T-cell (primary cell): ENCODE results near the gene GRM1. TPM values are rescaled to one million over a fixed set of nuclear protein-coding genes. Genes with fewer than 3 reads are reported as not detected.

Experiments used
- ATAC-seq, 4 experiments: fragments of 200-7000 bp in 3 of 4; fragments of 150-1000 bp in 1 of 4; cut with Tn5 transposase; replicated peaks in 1 of 4; 1 replicate in 3 of 4; 2 replicates in 1 of 4; pipeline ENCODE4 v1.10.0; 2021; ENCODE audit warnings: moderate library complexity in 3 of 4, mild to moderate bottlenecking in 2 of 4, moderate number of reproducible peaks in 1 of 4
- CTCF ChIA-PET, 2 donors: fragments of 300-600 bp; sonication (Branson Sonifier 250); formaldehyde crosslinking; loops; one replicate each; lab custom pipeline; 2022; ENCODE audit warnings: antibody characterized with exemption in 2 of 2; lab: Charles Lee
- POLR2A ChIA-PET, 2 donors: fragments of 300-600 bp; sonication (Branson Sonifier 250); formaldehyde crosslinking; loops; one replicate each; lab custom pipeline; 2022; ENCODE audit warnings: antibody characterized with exemption in 2 of 2; lab: Charles Lee
- DNase-seq, 35 experiments: peaks; one replicate each; pipeline versions ENCODE4 v3.0.0 to v3.0.0-alpha.2; 2013 to 2023
- H3K27ac ChIP-seq: one replicate; pipeline ENCODE4 v1.5.1; 2013; ENCODE audit warnings: low read length
- H3K27me3 ChIP-seq, 2 experiments: replicated peaks in 1 of 2; 1 replicate in 1 of 2; 2 replicates in 1 of 2; pipeline versions ENCODE4 v1.6.1 to v1.7.0; 2013; ENCODE audit warnings: low read length in 1 of 2, mixed read lengths in 1 of 2; ENCODE audit not compliant: control insufficient read depth in 2 of 2, insufficient read depth in 2 of 2; ENCODE audit errors: extremely low read depth in 1 of 2
- H3K36me3 ChIP-seq, 2 donors: 1 replicate in 1 of 2; 2 replicates in 1 of 2; pipeline versions ENCODE4 v1.6.1 to v1.7.0; 2013; ENCODE audit warnings: low read length in 1 of 2; ENCODE audit not compliant: control insufficient read depth in 2 of 2, insufficient read depth in 1 of 2; ENCODE audit errors: extremely low read depth in 1 of 2
- H3K4me1 ChIP-seq, 2 experiments: 1 replicate in 1 of 2; 2 replicates in 1 of 2; pipeline versions ENCODE4 v1.6.1 to v1.7.0; 2013; ENCODE audit warnings: low read length in 2 of 2, mixed read lengths in 1 of 2; ENCODE audit not compliant: insufficient read depth in 2 of 2, control insufficient read depth in 1 of 2; ENCODE audit errors: extremely low read depth in 1 of 2
- H3K4me3 ChIP-seq, 2 donors: 1 replicate in 1 of 2; 2 replicates in 1 of 2; pipeline versions ENCODE4 v1.5.1 to v1.7.0; 2013; ENCODE audit warnings: mild to moderate bottlenecking in 2 of 2, low read length in 1 of 2, moderate library complexity in 1 of 2; ENCODE audit not compliant: control insufficient read depth in 1 of 2; ENCODE audit errors: extremely low read depth in 1 of 2
- H3K9me3 ChIP-seq: 2 replicates; pipeline ENCODE4 v1.7.0; 2013
- H3K27ac Mint-ChIP-seq, 2 donors: one replicate each; pipeline ENCODE4 v1.8.0; 2020 to 2021; ENCODE audit warnings: mild to moderate bottlenecking in 2 of 2, mixed read lengths in 2 of 2
- H3K27me3 Mint-ChIP-seq, 2 donors: one replicate each; pipeline ENCODE4 v1.8.0; 2021 to 2022; ENCODE audit warnings: mixed read lengths in 2 of 2
- H3K36me3 Mint-ChIP-seq: one replicate; pipeline ENCODE4 v1.8.0; 2021; ENCODE audit warnings: mixed read lengths
- H3K4me1 Mint-ChIP-seq, 3 donors: one replicate each; pipeline ENCODE4 v1.8.0; 2020 to 2022; ENCODE audit warnings: mixed read lengths in 3 of 3, mild to moderate bottlenecking in 1 of 3
- H3K4me3 Mint-ChIP-seq, 3 donors: one replicate each; pipeline ENCODE4 v1.8.0; 2020 to 2022; ENCODE audit warnings: mild to moderate bottlenecking in 3 of 3, mixed read lengths in 3 of 3, moderate library complexity in 3 of 3
- H3K9me3 Mint-ChIP-seq, 3 donors: one replicate each; pipeline ENCODE4 v1.8.0; 2020 to 2022; ENCODE audit warnings: mixed read lengths in 3 of 3
- WGBS: methylation state at CpG from one replicate; pipeline ENCODE4 v1.1.5; 2013; ENCODE audit warnings: missing lambda C conversion rate; ENCODE audit not compliant: insufficient coverage; 5-methylcytosine and 5-hydroxymethylcytosine counted together
- total RNA-seq, 35 experiments: library from RNA in 6 of 35; stranded (reverse) in 6 of 35; fragments of 120-200 nt in 1 of 35; gene quantifications; one replicate each; pipeline versions ENCODE4 v1.2.1 to v1.2.4 and lab custom pipeline; 2013 to 2026

The GRM1 gene
- total RNA-seq, 5 donors from 2014 or later (not counting 1 experiment from before 2014, with no cell fraction given), result not detected

DNA sequence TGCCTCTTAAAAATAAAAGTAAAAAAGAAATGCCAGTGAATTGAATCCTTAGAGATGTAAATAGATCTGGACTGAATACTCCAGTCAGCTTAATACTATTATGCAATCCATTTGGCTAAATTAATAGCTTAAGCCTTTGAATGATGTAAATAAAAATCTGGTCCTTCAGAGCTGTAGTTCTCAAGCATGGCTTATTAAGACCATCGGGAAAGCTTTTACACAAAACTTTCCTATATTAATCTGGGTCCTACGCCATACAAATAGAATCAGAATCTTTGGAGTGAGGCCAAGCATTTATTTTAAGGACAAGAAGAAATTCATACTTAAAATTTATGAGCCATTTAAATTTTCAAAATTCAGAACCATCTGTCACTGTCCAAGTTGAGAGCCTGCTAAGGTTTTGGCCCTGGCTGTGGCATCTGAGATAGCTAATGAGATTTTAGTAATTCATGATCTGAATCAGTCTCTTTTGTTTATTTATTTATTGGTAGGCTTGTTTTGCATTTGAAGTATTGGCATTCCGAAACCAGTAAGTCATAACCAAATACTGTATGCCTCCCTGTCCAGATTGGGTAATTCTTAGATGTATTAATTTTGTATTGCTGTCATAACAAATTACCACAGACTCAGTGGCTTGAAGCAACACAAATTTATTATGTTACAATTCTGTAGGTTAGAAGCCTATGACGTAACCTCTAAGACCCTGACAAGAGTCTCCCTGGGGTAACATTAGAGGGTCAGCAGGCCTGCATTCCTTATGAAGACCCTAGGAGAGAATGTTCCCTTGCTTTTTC lies 286.7 kb downstream of the GRM1 start:
- no peaks in the 10 kb centered on the region for H3K27me3 Mint-ChIP-seq
- CTCF ChIA-PET, result no interaction called here
- no peaks in the 10 kb centered on the region for H3K36me3 Mint-ChIP-seq
- DNase-seq (no peak), ATAC-seq (no peak)
- H3K4me1 ChIP-seq, result no peaks in the 10 kb centered on the region
- H3K27me3 ChIP-seq, result no peaks in the 10 kb centered on the region
- POLR2A ChIA-PET, result no interaction called here
- no peaks in the 10 kb centered on the region for H3K4me1 Mint-ChIP-seq
- H3K36me3 ChIP-seq, result no peaks in the 10 kb centered on the region
- H3K9me3 ChIP-seq, result no peaks in the 10 kb centered on the region
- H3K9me3 Mint-ChIP-seq, result no peaks in the 10 kb centered on the region
- no peak overlapping the region for H3K27ac ChIP-seq
- no peak overlapping the region for H3K4me3 ChIP-seq
- 100% methylated on average over 1 of the region's 4 CpGs for WGBS
- no peak overlapping the region for H3K27ac Mint-ChIP-seq
- no peak overlapping the region for H3K4me3 Mint-ChIP-seq

DNA sequence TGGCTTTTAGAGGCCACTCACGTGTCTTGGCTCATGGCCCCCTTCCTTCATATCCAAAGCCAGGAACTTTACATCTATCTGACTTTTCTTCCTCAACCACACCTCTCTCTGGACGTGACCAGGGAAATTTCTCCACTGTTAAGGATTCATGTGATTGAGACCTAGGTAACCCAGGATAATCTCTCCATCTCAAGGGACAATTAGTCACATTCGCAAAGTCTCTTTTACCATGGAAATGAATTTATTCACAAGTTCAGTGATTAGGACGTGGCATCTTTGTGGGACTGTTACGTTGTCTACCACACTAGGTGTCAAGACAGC lies 287.3 kb downstream of the GRM1 start:
- Histone ChIP-seq H3K9me3 (no peaks in the 10 kb centered on the region), H3K27me3 (no peaks in the 10 kb centered on the region), H3K27ac (no peak overlapping the region), H3K4me3 (no peak overlapping the region), H3K36me3 (no peaks in the 10 kb centered on the region), H3K4me1 (no peaks in the 10 kb centered on the region)
- DNase-seq, result no peak
- Mint-ChIP-seq H3K36me3 (no peaks in the 10 kb centered on the region), H3K4me1 (no peaks in the 10 kb centered on the region), H3K27ac (no peak overlapping the region), H3K27me3 (no peaks in the 10 kb centered on the region), H3K4me3 (no peak overlapping the region), H3K9me3 (peaks cover 0 to 5% (median 0%) of the 10 kb centered on the region in 3 donors)
- ATAC-seq, result no peak
- POLR2A ChIA-PET, result no interaction called here
- CTCF ChIA-PET, result no interaction called here
- whole genome bisulfite sequencing, result 75% methylated on average over 4 of the region's 5 CpGs

DNA sequence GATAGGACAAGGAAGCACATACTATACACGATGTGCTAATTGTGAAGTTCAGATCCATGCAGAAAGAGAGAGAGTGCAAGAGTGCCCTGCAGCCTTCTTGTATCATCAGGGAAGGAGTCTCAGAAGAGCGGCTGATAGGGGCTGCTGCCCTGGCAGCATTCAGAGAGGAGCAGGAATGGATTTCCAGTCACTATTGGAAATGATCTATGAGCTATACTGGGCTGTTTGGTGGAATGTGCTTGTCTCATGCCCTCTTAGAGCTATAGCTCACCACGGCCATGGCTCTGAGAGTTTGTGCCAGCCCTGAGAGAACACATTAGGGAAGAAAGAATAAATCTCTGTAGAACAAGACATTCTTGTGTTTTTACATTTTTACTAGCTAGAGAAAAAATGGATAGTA lies 302.2 kb downstream of the GRM1 start:
- H3K27me3 ChIP-seq, result no peaks in the 10 kb centered on the region
- Mint-ChIP-seq H3K9me3 (peaks cover 0 to 2% (median 0%) of the 10 kb centered on the region in 3 donors), H3K27ac (no peak overlapping the region), H3K27me3 (peaks cover 0 to 6% of the 10 kb centered on the region in 2 donors), H3K4me3 (no peak overlapping the region), H3K36me3 (no peaks in the 10 kb centered on the region), H3K4me1 (no peaks in the 10 kb centered on the region)
- H3K4me3 ChIP-seq, result no peak overlapping the region
- no peaks in the 10 kb centered on the region for H3K9me3 ChIP-seq
- 51% methylated on average over 2 of the region's 3 CpGs for WGBS
- H3K36me3 ChIP-seq, result no peaks in the 10 kb centered on the region
- H3K4me1 ChIP-seq, result no peaks in the 10 kb centered on the region
- no peak overlapping the region for H3K27ac ChIP-seq
- ATAC-seq, result no peak
- ChIA-PET POLR2A (no interaction called here), CTCF (no interaction called here)
- DNase-seq, result no peak

DNA sequence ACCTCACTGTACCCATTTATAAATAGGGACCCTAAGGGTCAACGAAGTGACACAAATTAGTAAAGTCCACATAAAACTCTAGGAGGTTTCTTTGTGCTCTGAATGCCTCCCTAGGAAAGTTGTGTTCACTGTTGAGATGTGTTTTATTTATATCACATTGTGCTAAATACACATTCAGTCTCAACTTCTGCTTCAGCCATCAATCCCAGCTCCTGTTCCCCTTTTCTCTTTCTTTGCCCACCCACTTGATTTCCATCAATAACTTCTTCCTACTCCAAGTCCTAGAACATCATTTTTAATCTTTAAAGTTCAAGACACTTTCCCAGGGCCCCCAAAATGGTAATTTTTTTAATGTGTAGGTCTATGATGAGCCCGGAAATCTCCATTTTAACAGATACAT lies 306.5 kb downstream of the GRM1 start:
- H3K4me3 Mint-ChIP-seq, result no peak overlapping the region
- no CpG with 5 or more reads among the region's 2 CpGs for WGBS
- no peak for ATAC-seq

DNA sequence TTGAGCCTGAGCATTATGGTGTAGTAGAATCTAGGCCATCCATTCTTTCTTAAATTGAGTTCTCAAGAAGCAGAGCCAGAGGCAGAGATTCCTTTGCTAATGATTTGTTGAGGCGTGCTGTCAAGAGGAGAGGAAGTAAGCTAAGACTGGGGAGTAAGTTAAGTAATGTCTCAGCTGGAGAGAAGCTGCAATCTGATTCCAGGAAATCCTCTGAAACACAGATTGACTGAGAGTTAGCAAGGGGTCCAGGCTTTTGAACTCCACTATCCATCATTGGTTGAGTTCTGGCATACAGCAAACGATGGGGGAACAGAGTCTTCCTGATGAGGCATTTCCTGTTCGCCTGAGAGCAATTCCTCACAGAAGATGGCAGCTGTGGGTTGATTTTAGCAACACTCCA lies 307.3 kb downstream of the GRM1 start:
- CTCF ChIA-PET, result no interaction called here
- Mint-ChIP-seq H3K27ac (no peak overlapping the region), H3K4me1 (no peaks in the 10 kb centered on the region), H3K9me3 (peaks cover 0 to 4% (median 0%) of the 10 kb centered on the region in 3 donors), H3K36me3 (no peaks in the 10 kb centered on the region), H3K27me3 (peaks cover 0 to 10% of the 10 kb centered on the region in 2 donors), H3K4me3 (no peak overlapping the region)
- POLR2A ChIA-PET, result no interaction called here
- no peak overlapping the region for H3K27ac ChIP-seq
- WGBS, result 35% methylated on average over 2 of the region's 3 CpGs
- H3K27me3 ChIP-seq, result no peaks in the 10 kb centered on the region
- H3K4me1 ChIP-seq, result no peaks in the 10 kb centered on the region
- no peak for ATAC-seq
- H3K4me3 ChIP-seq, result no peak overlapping the region
- DNase-seq, result no peak
- no peaks in the 10 kb centered on the region for H3K36me3 ChIP-seq
- H3K9me3 ChIP-seq, result no peaks in the 10 kb centered on the region

More for the DNA sequence above, 306.5 kb downstream of the GRM1 start:
- no peaks in the 10 kb centered on the region for H3K4me1 ChIP-seq
- Mint-ChIP-seq H3K27me3 (peaks cover 0 to 10% of the 10 kb centered on the region in 2 donors), H3K36me3 (no peaks in the 10 kb centered on the region), H3K4me1 (no peaks in the 10 kb centered on the region), H3K9me3 (peaks cover 0 to 4% (median 0%) of the 10 kb centered on the region in 3 donors), H3K27ac (no peak overlapping the region)
- ChIA-PET CTCF (no interaction called here), POLR2A (no interaction called here)
- no peak for DNase-seq
- H3K36me3 ChIP-seq, result no peaks in the 10 kb centered on the region
- no peak overlapping the region for H3K4me3 ChIP-seq
- H3K27ac ChIP-seq, result no peak overlapping the region
- H3K27me3 ChIP-seq, result no peaks in the 10 kb centered on the region
- H3K9me3 ChIP-seq, result no peaks in the 10 kb centered on the region

DNA sequence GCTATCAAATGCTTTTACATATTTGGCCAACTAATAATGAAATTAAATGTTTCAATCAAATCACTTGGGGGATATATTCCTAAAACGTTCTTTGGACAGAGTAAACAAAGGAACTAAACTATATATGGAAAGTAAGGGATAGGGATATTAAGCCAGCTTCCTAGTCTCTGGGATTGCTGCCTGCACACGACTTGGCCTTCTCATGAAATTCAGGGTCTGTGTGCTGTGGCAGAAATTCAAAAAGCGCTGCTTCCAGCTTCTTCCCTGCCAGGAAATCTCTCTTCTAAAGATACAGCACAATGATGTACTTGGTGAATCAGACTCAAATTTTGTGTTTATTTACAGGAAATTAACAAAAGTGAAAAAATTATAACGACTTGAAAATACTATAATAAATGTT lies 308.5 kb downstream of the GRM1 start:
- H3K27me3 ChIP-seq, result no peaks in the 10 kb centered on the region
- WGBS, result no CpG with 5 or more reads among the region's 4 CpGs
- DNase-seq (no peak), ATAC-seq (no peak)
- no peak overlapping the region for H3K4me3 ChIP-seq
- H3K9me3 ChIP-seq, result no peaks in the 10 kb centered on the region
- Mint-ChIP-seq H3K27ac (no peak overlapping the region), H3K9me3 (peaks cover 0 to 4% (median 0%) of the 10 kb centered on the region in 3 donors), H3K36me3 (no peaks in the 10 kb centered on the region), H3K4me1 (no peaks in the 10 kb centered on the region), H3K4me3 (no peak overlapping the region), H3K27me3 (peaks cover 0 to 10% of the 10 kb centered on the region in 2 donors)
- no peak overlapping the region for H3K27ac ChIP-seq
- ChIA-PET CTCF (interaction anchor here in 1 of 2 donors (0.7 kb wide), 1 partner anchor 59 kb away, joined by 3 read pairs; no protein-coding TSS in a partner anchor), POLR2A (no interaction called here)
- H3K4me1 ChIP-seq, result no peaks in the 10 kb centered on the region
- H3K36me3 ChIP-seq, result no peaks in the 10 kb centered on the region
